Heart left ventricle (tissue), 16 donors: ENCODE results near the gene OR5A2. TPM values are rescaled to one million over a fixed set of nuclear protein-coding genes. Genes with fewer than 3 reads are reported as not detected.

ENCODE experiments used
- ATAC-seq, 4 donors: fragments of 200-7000 bp; cut with Tn5 transposase; one replicate each; pipeline ENCODE4 v1.9.1; 2020 to 2022; ENCODE audit warnings: moderate library complexity in 4 of 4, mild to moderate bottlenecking in 3 of 4, moderate number of reproducible peaks in 1 of 4
- DNase-seq, 5 donors: peaks; one replicate each; pipeline ENCODE4 v3.0.0-alpha.2; 2020
- H3K27ac ChIP-seq, 12 donors: fragments of 200-600 bp; sonication (generic) in 4 of 12; one replicate each; pipeline versions ENCODE4 v1.5.0 to v1.8.0; 2016 to 2022; ENCODE audit warnings: mild to moderate bottlenecking in 2 of 12
- H3K27me3 ChIP-seq, 9 donors: fragments of 200-600 bp; sonication (generic) in 2 of 9; one replicate each; pipeline versions ENCODE4 v1.5.1 to v1.8.0; 2016 to 2022; ENCODE audit warnings: mild to moderate bottlenecking in 3 of 9
- H3K36me3 ChIP-seq, 9 donors: fragments of 200-600 bp; sonication (generic) in 2 of 9; one replicate each; pipeline versions ENCODE4 v1.5.0 to v1.8.0; 2018 to 2022; ENCODE audit warnings: mild to moderate bottlenecking in 2 of 9
- H3K4me1 ChIP-seq, 12 donors: fragments of 200-600 bp; sonication (generic) in 4 of 12; one replicate each; pipeline versions ENCODE4 v1.5.0 to v1.8.0; 2016 to 2022; ENCODE audit warnings: mild to moderate bottlenecking in 3 of 12
- H3K4me3 ChIP-seq, 12 donors: fragments of 200-600 bp; sonication (generic) in 4 of 12; one replicate each; pipeline versions ENCODE4 v1.5.0 to v1.8.0; 2017 to 2022; ENCODE audit warnings: mild to moderate bottlenecking in 9 of 12, moderate library complexity in 4 of 12
- H3K9me3 ChIP-seq, 12 donors: fragments of 200-600 bp; sonication (generic) in 4 of 12; one replicate each; pipeline versions ENCODE4 v1.5.0 to v1.8.0; 2016 to 2022; ENCODE audit warnings: mild to moderate bottlenecking in 1 of 12
- CTCF ChIP-seq, 12 donors: fragments of 200-600 bp; sonication (generic) in 4 of 12; IDR thresholded peaks; one replicate each; pipeline versions ENCODE4 v1.5.0 to v1.8.0; 2018 to 2022; ENCODE audit warnings: antibody characterized with exemption in 12 of 12, mild to moderate bottlenecking in 5 of 12
- POLR2A ChIP-seq, 2 donors: fragments of 450-650 bp; IDR thresholded peaks; one replicate each; pipeline ENCODE4 v1.6.1; 2017; ENCODE audit warnings: antibody characterized with exemption in 2 of 2, mild to moderate bottlenecking in 2 of 2, moderate library complexity in 2 of 2
- WGBS, 4 donors: extraction: QIAGEN DNeasy Blood & Tissue Kit in 2 of 4; methylation state at CpG; one replicate each; pipeline versions ENCODE4 v1.1.5 to v1.1.7; 2013 to 2018; 5-methylcytosine and 5-hydroxymethylcytosine counted together
- intact Hi-C, 10 donors: fragments of 100-400 bp; cut with DNase I; formaldehyde crosslinking; loops; one replicate each; pipeline versions ENCODE4 v1.11.1 to v1.14.2; 2022
- polyA plus RNA-seq, 2 donors: library from polyadenylated mRNA; stranded (reverse); fragments of 200-250 nt; gene quantifications; one replicate each; pipeline ENCODE4 v1.2.3, GENCODE V29; 2013
- total RNA-seq, 9 donors: library from RNA; depleted of rRNA in 2 of 9; stranded (reverse); fragments of >200 nt in 2 of 9; fragmentation: NEBNext Ultra II Directional in 3 of 9; extraction: Animal tissue kit (Norgen Biotek cat#: 25700) in 3 of 9; gene quantifications; one replicate each; pipeline versions ENCODE4 v1.1.0 to v1.2.4, GENCODE V29; 2016 to 2023
- donor health status: ischemic (EF 13 %, LVEDD 7.1; RV severe dilation, severe dysfunction).
- donor health status: healthy with polysubstance abuse.
- donor health status: DM: no; HTN: yes; CAD: no.
- donor health status: DM: no; HTN: no; CAD: no.
- donor health status: ischemic (EF 25% LVEDD 6.9; RV normal size, moderate dysfunction).
- donor health status: ischemic (EF 25% LVEDD 5.7; RV mildly dilated, moderate dysfunction).
- donor health status: healthy.
- donor health status: DM: yes; HTN: yes; CAD: no.
- donor health status: ischemic (EF 35%, LVEDD 5.7; RV mildly dilated, moderate dysfunction).
- donor health status: nonischemic (EF 11% LVEDD 7.7; RV severe dilation, severe dysfunction).
- donor health status: DM: yes; HTN: yes; CAD: no.
- donor health status: PGD.
- donor health status: ischemic (EF 29% LVEDD 5.4; RV normal size, mild dysfunction).
- donor health status: nonischemic (EF 23%, LVEDD 6.1; RV moderate dilation, normal function).

Gene OR5A2
- total and polyA plus RNA-seq, 11 donors = not detected

- no peaks in the 10 kb centered on the region for H3K36me3 ChIP-seq
- TF ChIP-seq POLR2A (IDR thresholded peaks at IDR 0.05) = no peak
- no peak for TF ChIP-seq CTCF (IDR thresholded peaks at IDR 0.05)
- H3K4me1 ChIP-seq = no peaks in the 10 kb centered on the region
- DNase-seq = no peak
- no peak for ATAC-seq
- H3K4me3 ChIP-seq = no peak within 1 kb of the TSS
- H3K9me3 ChIP-seq = no peaks in the 10 kb centered on the region
- no peak within 1 kb of the TSS for H3K27ac ChIP-seq
- WGBS, 4 donors = 73 to 86% (median 83%) methylated on average over 3 of the region's 3 CpGs
- no peaks in the 10 kb centered on the region for H3K27me3 ChIP-seq
- intact Hi-C loops = loop anchor here in 2 of 10 donors (10.0 kb wide), 2 partner anchors 151 to 261 kb away; partner anchors contain the start of gene DTX4 (in 1 of the 2)
These were observed 10.0 kb upstream of the OR5A2 start, which contains the start of gene OR5A1 for GRCh38 chr11:59436169-59436568. Gene OR5A1, plus strand, starts transcription at chr11:59436469. Its CDS starts 6,700 bp downstream, at chr11:59443169.

- H3K36me3 ChIP-seq = no peaks in the 10 kb centered on the region
These were observed 3.8 kb upstream of the OR5A2 start for GRCh38 chr11:59429924-59430516.

GRCh38 chr11:59427068-59427382 is 812 bp upstream of the OR5A2 start:
- TF ChIP-seq CTCF (IDR thresholded peaks at IDR 0.05) = no peak
- no peak for TF ChIP-seq POLR2A (IDR thresholded peaks at IDR 0.05)
- no peaks in the 10 kb centered on the region for H3K9me3 ChIP-seq
- ATAC-seq = no peak
- H3K4me3 ChIP-seq = no peak overlapping the region
- no peak overlapping the region for H3K27ac ChIP-seq
- DNase-seq = no peak
- no peaks in the 10 kb centered on the region for H3K36me3 ChIP-seq
- H3K4me1 ChIP-seq = no peaks in the 10 kb centered on the region
- H3K27me3 ChIP-seq = peaks cover 0 to 10% (median 0%) of the 10 kb centered on the region in 9 donors
- intact Hi-C loops = loop anchor here in 2 of 10 donors (5.0 to 10.0 kb wide), 2 partner anchors 252 to 255 kb away; partner anchors contain the start of gene DTX4 (in 2 of the 2)

More at GRCh38 chr11:59429924-59430516, 3.8 kb upstream of the OR5A2 start:
- H3K9me3 ChIP-seq = no peaks in the 10 kb centered on the region
- H3K4me3 ChIP-seq = no peak overlapping the region
- H3K4me1 ChIP-seq = no peaks in the 10 kb centered on the region
- ATAC-seq (no peak), DNase-seq (peak in 1 of 5 donors; percentile 8)
- intact Hi-C loops = loop anchor here in 9 of 10 donors (2.0 to 10.0 kb wide), 4 partner anchors 145 to 259 kb away; partner anchors contain the start of gene DTX4 (in 7 of the 9)
- no peak overlapping the region for H3K27ac ChIP-seq
- TF ChIP-seq POLR2A (IDR thresholded peaks at IDR 0.05) = no peak
- peak; percentile 36 to 69 (median 59) for TF ChIP-seq CTCF (IDR thresholded peaks at IDR 0.05)
- 56 to 67% (median 63%) methylated on average over 4 of the region's 4 CpGs for WGBS, 4 donors
- peaks cover 0 to 4% (median 0%) of the 10 kb centered on the region in 9 donors for H3K27me3 ChIP-seq

- 54 to 62% (median 59%) methylated on average over 4 of the region's 4 CpGs for WGBS, 4 donors
- H3K4me3 ChIP-seq = no peak overlapping the region
- peaks cover 0 to 10% (median 0%) of the 10 kb centered on the region in 9 donors for H3K27me3 ChIP-seq
- no peaks in the 10 kb centered on the region for H3K36me3 ChIP-seq
- intact Hi-C loops = loop anchor here in 2 of 10 donors (5.0 to 10.0 kb wide), 2 partner anchors 250 to 253 kb away; partner anchors contain the start of gene DTX4 (in 2 of the 2)
- DNase-seq (no peak), ATAC-seq (no peak)
- no peaks in the 10 kb centered on the region for H3K4me1 ChIP-seq
- no peak overlapping the region for H3K27ac ChIP-seq
- TF ChIP-seq POLR2A (IDR thresholded peaks at IDR 0.05) = no peak
- no peaks in the 10 kb centered on the region for H3K9me3 ChIP-seq
These were observed 1.1 kb downstream of the OR5A2 start for GRCh38 chr11:59425131-59425530.
